ENCODE results near the gene RUNX1.

GRCh38 chr21:34933609-34934335, 115.3 kb downstream of the RUNX1 start:
- TF ChIP-seq GATA2 (IDR thresholded peaks at IDR 0.05; ENCODE audit: low read depth, low read length): no peak
- no peak for TF ChIP-seq GATA3 (IDR thresholded peaks at IDR 0.05; ENCODE audit: low read depth, low read length)
